K562 (cell line): Measurements from ENCODE around the gene GTF3C6. TPM values are rescaled to one million over a fixed set of nuclear protein-coding genes. Genes with fewer than 3 reads are reported as not detected.
A peak's percentile ranks its signal among the peaks of the same experiment; 100 is the strongest.

Experiments used
- CREB1 ChIP-seq, 2 experiments: sonication (generic) in 1 of 2; formaldehyde crosslinking in 1 of 2; IDR thresholded peaks; 2 replicates each; pipeline versions ENCODE4 v1.6.1 to v1.8.0; 2012 to 2022; ENCODE audit warnings: inconsistent platforms in 1 of 2, mild to moderate bottlenecking in 1 of 2, missing genetic modification reagents in 1 of 2, moderate library complexity in 1 of 2
- GABPA ChIP-seq: fragments of 200-800 bp; sonication (Bioruptor generic); conservative IDR thresholded peaks from 2 replicates; pipeline ENCODE4 v1.6.1; 2016; ENCODE audit warnings: low read depth, missing genetic modification characterization, missing compliant biosample characterization
- KAT7 ChIP-seq: sonication (generic); formaldehyde crosslinking; IDR thresholded peaks from 2 replicates; pipeline ENCODE4 v1.8.0; 2022; ENCODE audit warnings: missing genetic modification reagents, mild to moderate bottlenecking, borderline replicate concordance
- KDM5B ChIP-seq: fragments of 200-600 bp; sonication (generic); IDR thresholded peaks from 2 replicates; pipeline ENCODE4 v1.6.1; 2012; ENCODE audit warnings: low read depth, mild to moderate bottlenecking, moderate library complexity, low read length, control low read depth, inconsistent platforms; ENCODE audit not compliant: insufficient replicate concordance
- POLR2H ChIP-seq: IDR thresholded peaks from 2 replicates; pipeline ENCODE4 v1.6.1; 2016; ENCODE audit warnings: missing genetic modification characterization, low read depth, mild to moderate bottlenecking, control low read depth, missing compliant biosample characterization, moderate library complexity
- PPARD ChIP-seq: fragments of 250-450 bp; sonication (Bioruptor Pico); IDR thresholded peaks from 2 replicates; pipeline ENCODE4 v1.8.0; 2022; ENCODE audit warnings: inconsistent platforms, mild to moderate bottlenecking, moderate library complexity
- ZNF12 ChIP-seq: sonication (generic); formaldehyde crosslinking; IDR thresholded peaks from 2 replicates; pipeline ENCODE4 v1.4.0; 2020; ENCODE audit warnings: mild to moderate bottlenecking, missing genetic modification reagents
- polyA plus RNA-seq, 8 experiments: library from polyadenylated mRNA; depleted of rRNA in 4 of 8; stranded (reverse) in 5 of 8; unstranded in 3 of 8; fragments of >200 nt; fragmentation: Nextera tagmentation in 2 of 8; fragmentation: Illumina TruSeq in 1 of 8; extraction: Ambion mirVana in 2 of 8; extraction: Trizol in 1 of 8; gene quantifications; 2 replicates each; pipeline versions ENCODE4 v1.2.1 to v1.2.3, GENCODE V29; 2011 to 2014; ENCODE audit warnings: inconsistent platforms in 1 of 8, missing spikeins in 1 of 8
- total RNA-seq, 7 experiments: library from RNA; depleted of rRNA in 6 of 7; stranded (reverse); fragments of >200 nt in 6 of 7; fragmentation: Illumina TruSeq in 2 of 7; extraction: Trizol in 2 of 7; gene quantifications; 2 replicates each; pipeline versions ENCODE4 v1.2.1 to v1.2.3, GENCODE V29; 2011 to 2021; ENCODE audit warnings: low replicate concordance in 1 of 7
- TF ChIP-seq, protein P1 (sequence below): fragments of 250-450 bp; sonication (Bioruptor Pico); IDR thresholded peaks from 2 replicates; pipeline ENCODE4 v1.4.0; 2020; ENCODE audit warnings: borderline replicate concordance
- TF ChIP-seq, protein P2 (sequence below): fragments of 150-350 bp; conservative IDR thresholded peaks from 2 replicates; pipeline ENCODE4 v1.6.1; 2014; ENCODE audit warnings: low read length
- TF ChIP-seq, protein P3 (sequence below): fragments of 450-650 bp; IDR thresholded peaks from 2 replicates; pipeline ENCODE4 v1.6.1; 2016; ENCODE audit warnings: low read depth
- TF ChIP-seq, protein P4 (sequence below): fragments of 250-450 bp; sonication (Bioruptor Pico); IDR thresholded peaks from 2 replicates; pipeline ENCODE4 v1.8.0; 2022; ENCODE audit warnings: inconsistent platforms, mild to moderate bottlenecking, moderate library complexity, borderline replicate concordance

Gene GTF3C6
- total and polyA plus RNA-seq, 9 of the 15 experiments (the other 6 are each of a cell fraction or from before 2014, with no cell fraction given), result 37.6 to 140 (median 111) TPM

DNA sequence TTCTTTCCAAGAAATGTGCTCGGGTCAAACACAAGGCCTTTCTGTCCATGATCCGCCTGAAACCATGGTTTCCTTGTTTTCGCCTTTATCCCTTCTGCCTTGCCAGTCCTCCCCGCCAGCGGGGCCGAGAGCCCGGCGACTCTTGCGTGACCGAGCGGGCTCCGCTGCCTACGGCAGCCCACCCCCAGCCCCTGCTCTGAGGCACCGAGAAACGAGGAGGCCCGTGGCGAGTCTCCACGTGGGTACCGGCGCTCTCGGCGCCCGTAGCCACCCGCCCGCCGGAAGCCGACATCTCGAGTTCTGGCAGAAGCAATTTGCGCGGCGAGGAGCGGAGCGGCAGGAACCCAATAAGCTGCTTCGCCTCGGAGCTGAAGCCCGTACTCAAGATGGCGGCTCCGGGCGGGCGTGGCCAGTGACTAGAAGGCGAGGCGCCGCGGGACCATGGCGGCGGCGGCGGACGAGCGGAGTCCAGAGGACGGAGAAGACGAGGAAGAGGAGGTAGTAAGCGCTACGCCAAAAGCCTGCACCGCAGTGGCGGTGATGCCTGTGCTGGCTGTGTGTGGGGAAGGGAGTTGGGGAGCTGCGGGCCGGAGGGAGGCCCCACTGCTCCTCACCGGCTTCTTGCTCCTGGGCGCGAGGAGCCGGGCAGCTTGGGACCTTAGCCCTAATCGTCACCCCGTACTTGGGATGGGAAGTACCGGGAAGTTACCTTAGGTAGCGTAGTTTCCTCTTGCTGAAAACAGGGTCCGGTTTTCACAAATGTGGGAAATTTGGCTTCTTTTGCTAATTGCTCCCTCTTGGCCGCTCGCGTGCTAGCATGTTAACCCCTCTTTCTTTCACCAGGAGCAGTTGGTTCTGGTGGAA is at the start of gene GTF3C6 (continued):
- TF ChIP-seq, protein P1, sequence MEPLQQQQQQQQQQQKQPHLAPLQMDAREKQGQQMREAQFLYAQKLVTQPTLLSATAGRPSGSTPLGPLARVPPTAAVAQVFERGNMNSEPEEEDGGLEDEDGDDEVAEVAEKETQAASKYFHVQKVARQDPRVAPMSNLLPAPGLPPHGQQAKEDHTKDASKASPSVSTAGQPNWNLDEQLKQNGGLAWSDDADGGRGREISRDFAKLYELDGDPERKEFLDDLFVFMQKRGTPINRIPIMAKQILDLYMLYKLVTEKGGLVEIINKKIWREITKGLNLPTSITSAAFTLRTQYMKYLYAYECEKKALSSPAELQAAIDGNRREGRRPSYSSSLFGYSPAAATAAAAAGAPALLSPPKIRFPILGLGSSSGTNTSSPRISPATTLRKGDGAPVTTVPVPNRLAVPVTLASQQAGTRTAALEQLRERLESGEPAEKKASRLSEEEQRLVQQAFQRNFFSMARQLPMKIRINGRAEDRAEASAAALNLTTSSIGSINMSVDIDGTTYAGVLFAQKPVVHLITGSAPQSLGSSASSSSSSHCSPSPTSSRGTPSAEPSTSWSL (CRISPR knock-in tag), result no peak
- TF ChIP-seq, protein P2, sequence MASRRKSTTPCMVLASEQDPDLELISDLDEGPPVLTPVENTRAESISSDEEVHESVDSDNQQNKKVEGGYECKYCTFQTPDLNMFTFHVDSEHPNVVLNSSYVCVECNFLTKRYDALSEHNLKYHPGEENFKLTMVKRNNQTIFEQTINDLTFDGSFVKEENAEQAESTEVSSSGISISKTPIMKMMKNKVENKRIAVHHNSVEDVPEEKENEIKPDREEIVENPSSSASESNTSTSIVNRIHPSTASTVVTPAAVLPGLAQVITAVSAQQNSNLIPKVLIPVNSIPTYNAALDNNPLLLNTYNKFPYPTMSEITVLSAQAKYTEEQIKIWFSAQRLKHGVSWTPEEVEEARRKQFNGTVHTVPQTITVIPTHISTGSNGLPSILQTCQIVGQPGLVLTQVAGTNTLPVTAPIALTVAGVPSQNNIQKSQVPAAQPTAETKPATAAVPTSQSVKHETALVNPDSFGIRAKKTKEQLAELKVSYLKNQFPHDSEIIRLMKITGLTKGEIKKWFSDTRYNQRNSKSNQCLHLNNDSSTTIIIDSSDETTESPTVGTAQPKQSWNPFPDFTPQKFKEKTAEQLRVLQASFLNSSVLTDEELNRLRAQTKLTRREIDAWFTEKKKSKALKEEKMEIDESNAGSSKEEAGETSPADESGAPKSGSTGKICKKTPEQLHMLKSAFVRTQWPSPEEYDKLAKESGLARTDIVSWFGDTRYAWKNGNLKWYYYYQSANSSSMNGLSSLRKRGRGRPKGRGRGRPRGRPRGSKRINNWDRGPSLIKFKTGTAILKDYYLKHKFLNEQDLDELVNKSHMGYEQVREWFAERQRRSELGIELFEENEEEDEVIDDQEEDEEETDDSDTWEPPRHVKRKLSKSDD, result peak; percentile 81; the same call in 1 of the 2 replicates
- TF ChIP-seq PPARD (CRISPR knock-in tag), result no peak
- TF ChIP-seq GABPA (tag), result peak; percentile 89
- peak; percentile 35; the same call in 1 of the 2 replicates for TF ChIP-seq KAT7 (CRISPR knock-in tag)
- TF ChIP-seq, protein P3, sequence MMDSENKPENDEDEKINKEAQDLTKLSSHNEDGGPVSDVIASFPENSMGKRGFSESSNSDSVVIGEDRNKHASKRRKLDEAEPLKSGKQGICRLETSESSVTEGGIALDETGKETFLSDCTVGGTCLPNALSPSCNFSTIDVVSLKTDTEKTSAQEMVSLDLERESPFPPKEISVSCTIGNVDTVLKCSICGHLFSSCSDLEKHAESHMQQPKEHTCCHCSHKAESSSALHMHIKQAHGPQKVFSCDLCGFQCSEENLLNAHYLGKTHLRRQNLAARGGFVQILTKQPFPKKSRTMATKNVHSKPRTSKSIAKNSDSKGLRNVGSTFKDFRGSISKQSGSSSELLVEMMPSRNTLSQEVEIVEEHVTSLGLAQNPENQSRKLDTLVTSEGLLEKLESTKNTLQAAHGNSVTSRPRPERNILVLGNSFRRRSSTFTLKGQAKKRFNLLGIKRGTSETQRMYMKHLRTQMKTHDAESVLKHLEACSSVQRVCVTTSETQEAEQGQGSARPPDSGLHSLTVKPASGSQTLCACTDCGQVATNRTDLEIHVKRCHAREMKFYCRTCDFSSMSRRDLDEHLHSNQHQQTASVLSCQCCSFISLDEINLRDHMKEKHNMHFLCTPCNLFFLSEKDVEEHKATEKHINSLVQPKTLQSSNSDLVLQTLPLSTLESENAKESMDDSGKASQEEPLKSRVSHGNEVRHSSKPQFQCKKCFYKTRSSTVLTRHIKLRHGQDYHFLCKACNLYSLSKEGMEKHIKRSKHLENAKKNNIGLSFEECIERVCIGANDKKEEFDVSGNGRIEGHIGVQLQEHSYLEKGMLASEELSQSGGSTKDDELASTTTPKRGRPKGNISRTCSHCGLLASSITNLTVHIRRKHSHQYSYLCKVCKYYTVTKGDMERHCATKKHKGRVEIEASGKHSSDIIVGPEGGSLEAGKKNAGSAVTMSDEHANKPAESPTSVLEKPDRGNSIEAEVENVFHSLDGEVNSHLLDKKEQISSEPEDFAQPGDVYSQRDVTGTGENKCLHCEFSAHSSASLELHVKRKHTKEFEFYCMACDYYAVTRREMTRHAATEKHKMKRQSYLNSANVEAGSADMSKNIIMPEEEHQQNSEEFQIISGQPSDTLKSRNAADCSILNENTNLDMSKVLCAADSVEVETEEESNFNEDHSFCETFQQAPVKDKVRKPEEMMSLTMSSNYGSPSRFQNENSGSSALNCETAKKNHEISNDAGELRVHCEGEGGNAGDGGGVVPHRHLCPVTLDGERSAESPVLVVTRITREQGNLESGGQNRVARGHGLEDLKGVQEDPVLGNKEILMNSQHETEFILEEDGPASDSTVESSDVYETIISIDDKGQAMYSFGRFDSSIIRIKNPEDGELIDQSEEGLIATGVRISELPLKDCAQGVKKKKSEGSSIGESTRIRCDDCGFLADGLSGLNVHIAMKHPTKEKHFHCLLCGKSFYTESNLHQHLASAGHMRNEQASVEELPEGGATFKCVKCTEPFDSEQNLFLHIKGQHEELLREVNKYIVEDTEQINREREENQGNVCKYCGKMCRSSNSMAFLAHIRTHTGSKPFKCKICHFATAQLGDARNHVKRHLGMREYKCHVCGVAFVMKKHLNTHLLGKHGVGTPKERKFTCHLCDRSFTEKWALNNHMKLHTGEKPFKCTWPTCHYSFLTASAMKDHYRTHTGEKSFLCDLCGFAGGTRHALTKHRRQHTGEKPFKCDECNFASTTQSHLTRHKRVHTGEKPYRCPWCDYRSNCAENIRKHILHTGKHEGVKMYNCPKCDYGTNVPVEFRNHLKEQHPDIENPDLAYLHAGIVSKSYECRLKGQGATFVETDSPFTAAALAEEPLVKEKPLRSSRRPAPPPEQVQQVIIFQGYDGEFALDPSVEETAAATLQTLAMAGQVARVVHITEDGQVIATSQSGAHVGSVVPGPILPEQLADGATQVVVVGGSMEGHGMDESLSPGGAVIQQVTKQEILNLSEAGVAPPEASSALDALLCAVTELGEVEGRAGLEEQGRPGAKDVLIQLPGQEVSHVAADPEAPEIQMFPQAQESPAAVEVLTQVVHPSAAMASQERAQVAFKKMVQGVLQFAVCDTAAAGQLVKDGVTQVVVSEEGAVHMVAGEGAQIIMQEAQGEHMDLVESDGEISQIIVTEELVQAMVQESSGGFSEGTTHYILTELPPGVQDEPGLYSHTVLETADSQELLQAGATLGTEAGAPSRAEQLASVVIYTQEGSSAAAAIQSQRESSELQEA, result peak; percentile 90
- TF ChIP-seq ZNF12 (CRISPR knock-in tag), result no peak; the same call in 1 of the 2 replicates
- TF ChIP-seq, protein P4, sequence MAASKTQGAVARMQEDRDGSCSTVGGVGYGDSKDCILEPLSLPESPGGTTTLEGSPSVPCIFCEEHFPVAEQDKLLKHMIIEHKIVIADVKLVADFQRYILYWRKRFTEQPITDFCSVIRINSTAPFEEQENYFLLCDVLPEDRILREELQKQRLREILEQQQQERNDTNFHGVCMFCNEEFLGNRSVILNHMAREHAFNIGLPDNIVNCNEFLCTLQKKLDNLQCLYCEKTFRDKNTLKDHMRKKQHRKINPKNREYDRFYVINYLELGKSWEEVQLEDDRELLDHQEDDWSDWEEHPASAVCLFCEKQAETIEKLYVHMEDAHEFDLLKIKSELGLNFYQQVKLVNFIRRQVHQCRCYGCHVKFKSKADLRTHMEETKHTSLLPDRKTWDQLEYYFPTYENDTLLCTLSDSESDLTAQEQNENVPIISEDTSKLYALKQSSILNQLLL, result no peak
- peak; percentile 99 for TF ChIP-seq KDM5B
- TF ChIP-seq CREB1 (IDR thresholded peaks at IDR 0.05), result peak; percentile 71
- TF ChIP-seq CREB1 (CRISPR knock-in tag; IDR thresholded peaks at IDR 0.05), result peak; percentile 47; the same call in 1 of the 2 replicates
- TF ChIP-seq POLR2H (tag), result peak; percentile 94
